GM06990 (cell line): ENCODE data around the gene DNAJA1.

ENCODE experiments used
- DNase-seq: peaks from one replicate; pipeline ENCODE4 v3.0.0-alpha.2; 2011; ENCODE audit not compliant: insufficient read length; ENCODE audit errors: extremely low read depth
- H3K27me3 ChIP-seq: replicated peaks from 2 replicates; pipeline ENCODE4 v1.6.0; 2011; ENCODE audit warnings: low read length; ENCODE audit not compliant: control insufficient read depth, insufficient read depth
- H3K36me3 ChIP-seq: 2 replicates; pipeline ENCODE4 v1.5.1; 2011; ENCODE audit warnings: low read length; ENCODE audit not compliant: control insufficient read depth, insufficient read depth
- H3K4me3 ChIP-seq: replicated peaks from 2 replicates; pipeline ENCODE4 v1.5.1; 2011; ENCODE audit warnings: low read depth, mild to moderate bottlenecking, control low read depth, low read length
- TF ChIP-seq, protein P1 (sequence below): IDR thresholded peaks from 2 replicates; pipeline ENCODE4 v1.5.1; 2011; ENCODE audit warnings: low read length, control low read depth, mild to moderate bottlenecking, inconsistent platforms; ENCODE audit not compliant: insufficient read depth, poor library complexity, severe bottlenecking

DNAJA1 gene

DNA sequence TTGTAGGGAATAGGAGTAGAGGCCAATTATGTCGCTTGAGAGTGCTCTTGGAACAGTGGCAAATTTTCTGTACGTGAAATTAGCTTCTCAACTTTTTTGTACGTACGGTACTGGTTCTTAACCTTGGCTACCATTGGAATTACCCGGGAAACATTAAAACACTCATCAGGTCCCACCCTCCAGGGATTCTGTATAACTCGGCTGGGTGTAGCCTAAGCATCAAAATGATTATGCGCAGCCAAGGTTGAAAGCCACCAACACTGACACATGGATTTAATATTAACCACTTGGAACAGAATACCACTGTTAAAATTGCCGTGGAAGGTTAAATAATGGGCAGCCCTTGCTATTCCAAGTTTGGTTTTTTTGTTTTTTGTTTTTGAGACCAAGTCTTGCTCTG lies 17.4 kb downstream of the DNAJA1 start:
- TF ChIP-seq, protein P1, sequence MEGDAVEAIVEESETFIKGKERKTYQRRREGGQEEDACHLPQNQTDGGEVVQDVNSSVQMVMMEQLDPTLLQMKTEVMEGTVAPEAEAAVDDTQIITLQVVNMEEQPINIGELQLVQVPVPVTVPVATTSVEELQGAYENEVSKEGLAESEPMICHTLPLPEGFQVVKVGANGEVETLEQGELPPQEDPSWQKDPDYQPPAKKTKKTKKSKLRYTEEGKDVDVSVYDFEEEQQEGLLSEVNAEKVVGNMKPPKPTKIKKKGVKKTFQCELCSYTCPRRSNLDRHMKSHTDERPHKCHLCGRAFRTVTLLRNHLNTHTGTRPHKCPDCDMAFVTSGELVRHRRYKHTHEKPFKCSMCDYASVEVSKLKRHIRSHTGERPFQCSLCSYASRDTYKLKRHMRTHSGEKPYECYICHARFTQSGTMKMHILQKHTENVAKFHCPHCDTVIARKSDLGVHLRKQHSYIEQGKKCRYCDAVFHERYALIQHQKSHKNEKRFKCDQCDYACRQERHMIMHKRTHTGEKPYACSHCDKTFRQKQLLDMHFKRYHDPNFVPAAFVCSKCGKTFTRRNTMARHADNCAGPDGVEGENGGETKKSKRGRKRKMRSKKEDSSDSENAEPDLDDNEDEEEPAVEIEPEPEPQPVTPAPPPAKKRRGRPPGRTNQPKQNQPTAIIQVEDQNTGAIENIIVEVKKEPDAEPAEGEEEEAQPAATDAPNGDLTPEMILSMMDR, result no peak
- H3K4me3 ChIP-seq, result no peak overlapping the region
- H3K27me3 ChIP-seq, result no peaks in the 10 kb centered on the region
- H3K36me3 ChIP-seq, result peaks cover 6% of the 10 kb centered on the region
- no peak for DNase-seq

DNA sequence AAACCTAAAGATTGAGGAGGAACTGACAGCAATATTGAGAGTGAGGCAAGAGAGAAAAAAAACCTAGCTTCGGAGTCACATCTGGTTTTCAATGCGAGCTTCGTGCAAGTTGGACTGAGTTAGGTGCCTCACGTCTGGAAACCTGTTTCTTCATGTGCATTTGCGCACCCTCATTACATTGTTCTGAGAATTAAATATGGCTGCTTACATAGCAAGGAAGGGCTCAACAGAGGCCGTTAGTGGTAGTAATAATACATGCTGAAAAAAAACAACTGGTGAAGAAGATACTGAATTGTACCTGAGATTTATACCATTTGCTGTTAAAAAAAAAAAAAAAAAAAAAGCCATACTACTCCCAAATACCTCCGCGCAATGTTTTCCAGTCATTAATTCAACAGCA lies 18.6 kb downstream of the DNAJA1 start:
- TF ChIP-seq, protein P1, result no peak
- H3K36me3 ChIP-seq, result peaks cover 1% of the 10 kb centered on the region
- peak overlapping the region; percentile 75 for H3K4me3 ChIP-seq
- no peak for DNase-seq
- H3K27me3 ChIP-seq, result no peaks in the 10 kb centered on the region

DNA sequence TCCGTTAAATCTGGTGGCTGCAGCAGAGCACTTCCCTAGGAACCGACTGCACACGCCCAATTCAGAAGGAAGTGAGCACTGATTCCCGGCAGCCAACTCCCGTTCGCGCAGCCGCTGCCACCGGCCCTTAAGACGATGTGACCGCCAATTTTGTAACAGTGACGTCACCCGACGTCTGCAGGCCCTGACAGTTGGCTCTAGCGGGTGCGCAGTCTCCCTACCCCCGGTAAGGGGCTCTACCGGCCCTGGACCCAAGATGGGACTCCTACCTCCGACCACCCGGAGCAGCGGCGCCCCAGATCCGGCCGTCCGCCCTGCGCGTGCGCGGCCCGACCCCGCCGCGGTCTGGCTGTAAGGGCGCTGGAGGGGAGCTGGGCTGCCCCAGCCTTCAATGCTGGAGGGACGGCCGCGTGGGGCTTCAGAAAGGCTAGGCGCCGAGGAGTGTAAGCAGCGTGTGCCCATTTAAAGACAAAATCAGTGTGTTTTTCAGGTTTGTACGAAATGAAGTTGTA lies 19.1 kb downstream of the DNAJA1 start:
- DNase-seq, result peak; percentile 83
- Histone ChIP-seq H3K27me3 (no peaks in the 10 kb centered on the region), H3K36me3 (no peaks in the 10 kb centered on the region; the same call in none of the 2 replicates), H3K4me3 (peak overlapping the region; percentile 75)
- TF ChIP-seq, protein P1, result no peak

DNA sequence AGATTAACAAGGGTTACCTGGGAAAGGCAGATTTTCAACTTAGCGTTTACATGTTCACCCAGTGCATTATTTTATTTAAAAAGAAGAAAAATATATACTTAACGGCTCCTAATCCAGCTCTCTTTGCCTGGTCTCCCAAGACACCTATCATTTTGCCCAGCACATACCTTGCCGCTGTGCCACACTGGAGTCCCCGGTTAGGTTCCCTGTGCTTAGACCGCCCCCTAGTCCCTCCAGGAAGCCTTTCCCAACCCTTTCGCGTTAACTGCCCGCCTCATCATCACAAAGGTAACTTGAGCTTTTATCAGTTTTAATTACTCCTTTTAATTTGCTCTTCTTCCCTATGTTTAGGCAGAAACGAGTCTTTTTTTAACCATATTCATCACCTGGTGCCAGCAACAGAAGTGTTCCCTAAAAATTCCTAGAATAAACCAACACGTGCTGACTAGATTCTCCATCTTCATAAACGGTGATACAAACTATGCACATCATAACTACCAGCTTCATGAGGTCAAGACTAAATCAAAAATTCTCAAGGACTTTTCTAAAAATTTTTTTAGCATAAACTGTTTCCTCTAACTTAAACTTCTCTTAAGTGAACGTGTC lies 19.7 kb downstream of the DNAJA1 start:
- peak overlapping the region; percentile 75 for H3K4me3 ChIP-seq
- no peaks in the 10 kb centered on the region; the same call in none of the 2 replicates for H3K36me3 ChIP-seq
- no peak for DNase-seq
- no peaks in the 10 kb centered on the region for H3K27me3 ChIP-seq
- TF ChIP-seq, protein P1, result no peak

DNA sequence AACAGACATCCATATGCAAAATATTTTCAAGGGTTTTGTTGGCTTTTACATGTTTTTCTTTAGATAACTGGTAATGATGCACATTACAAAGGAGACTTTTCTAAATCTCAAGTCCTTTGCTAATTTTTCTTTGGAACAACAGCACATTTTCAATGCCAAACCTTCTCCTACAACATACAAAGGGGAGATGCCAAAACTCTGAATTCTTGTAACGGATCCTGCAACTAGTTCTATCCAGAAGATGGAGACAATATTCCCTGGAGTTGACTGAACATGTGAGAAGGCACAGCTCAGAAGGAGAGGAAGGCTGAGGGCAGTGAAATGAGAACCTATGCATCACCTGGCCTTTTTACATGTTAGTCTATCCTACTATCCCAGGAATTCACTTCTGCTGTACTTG lies 21.0 kb downstream of the DNAJA1 start:
- TF ChIP-seq, protein P1, result no peak
- H3K36me3 ChIP-seq, result no peaks in the 10 kb centered on the region; the same call in none of the 2 replicates
- H3K27me3 ChIP-seq, result no peaks in the 10 kb centered on the region

More for the DNA sequence above, 21.0 kb downstream of the DNAJA1 start:
- H3K4me3 ChIP-seq, result no peak overlapping the region
- no peak for DNase-seq
